GM21717 (cell line): Measurements from ENCODE around the gene LRRC8C.

Source experiments
- ATAC-seq: cut with Tn5 transposase; IDR thresholded peaks from one replicate; pipeline ENCODE4 v1.9.1; 2021; ENCODE audit warnings: mild to moderate bottlenecking, moderate library complexity; ENCODE audit not compliant: unreplicated experiment

Gene LRRC8C

GRCh38 chr1:89761338-89761737, 128.4 kb downstream of the LRRC8C start:
- no peak for ATAC-seq

DNA sequence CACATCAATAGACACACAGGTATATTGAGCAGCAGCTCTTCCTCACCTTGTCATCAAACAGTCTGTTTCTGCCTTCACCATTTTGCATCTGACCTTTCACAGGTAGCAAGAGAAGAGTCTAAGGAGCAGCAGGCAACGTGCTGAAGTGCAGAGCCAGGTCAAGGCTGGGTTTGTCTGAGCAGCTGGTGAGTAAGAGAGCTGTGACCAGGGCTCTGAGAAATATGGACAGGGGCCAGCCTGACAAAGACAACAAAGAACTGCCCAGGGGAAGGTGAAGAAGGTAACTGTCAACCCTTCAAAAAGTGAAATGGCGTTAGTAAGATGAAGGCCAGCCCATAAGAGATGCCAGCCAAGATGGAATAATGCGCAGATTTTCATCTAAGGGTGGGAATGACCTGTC, 129.0 kb downstream of the LRRC8C start:
- no peak for ATAC-seq

DNA sequence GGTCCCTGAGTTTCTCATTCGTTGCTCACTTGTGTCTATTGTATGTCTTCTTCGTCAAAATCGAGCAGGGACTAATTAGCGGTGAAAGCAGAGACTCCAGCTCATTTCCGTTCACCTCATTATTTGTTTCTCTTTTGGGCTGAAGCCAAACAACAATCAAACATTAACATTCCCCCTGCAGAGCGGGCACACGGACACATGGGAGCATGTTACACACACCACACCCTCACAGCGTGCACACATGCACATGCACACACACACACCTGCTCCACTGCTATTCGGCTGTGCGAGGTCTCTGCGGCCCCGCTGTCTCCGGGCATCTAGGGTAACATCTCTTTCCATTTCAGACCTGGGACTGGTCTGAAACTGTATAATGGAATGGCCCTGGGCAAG, 129.5 kb downstream of the LRRC8C start:
- no peak for ATAC-seq

DNA sequence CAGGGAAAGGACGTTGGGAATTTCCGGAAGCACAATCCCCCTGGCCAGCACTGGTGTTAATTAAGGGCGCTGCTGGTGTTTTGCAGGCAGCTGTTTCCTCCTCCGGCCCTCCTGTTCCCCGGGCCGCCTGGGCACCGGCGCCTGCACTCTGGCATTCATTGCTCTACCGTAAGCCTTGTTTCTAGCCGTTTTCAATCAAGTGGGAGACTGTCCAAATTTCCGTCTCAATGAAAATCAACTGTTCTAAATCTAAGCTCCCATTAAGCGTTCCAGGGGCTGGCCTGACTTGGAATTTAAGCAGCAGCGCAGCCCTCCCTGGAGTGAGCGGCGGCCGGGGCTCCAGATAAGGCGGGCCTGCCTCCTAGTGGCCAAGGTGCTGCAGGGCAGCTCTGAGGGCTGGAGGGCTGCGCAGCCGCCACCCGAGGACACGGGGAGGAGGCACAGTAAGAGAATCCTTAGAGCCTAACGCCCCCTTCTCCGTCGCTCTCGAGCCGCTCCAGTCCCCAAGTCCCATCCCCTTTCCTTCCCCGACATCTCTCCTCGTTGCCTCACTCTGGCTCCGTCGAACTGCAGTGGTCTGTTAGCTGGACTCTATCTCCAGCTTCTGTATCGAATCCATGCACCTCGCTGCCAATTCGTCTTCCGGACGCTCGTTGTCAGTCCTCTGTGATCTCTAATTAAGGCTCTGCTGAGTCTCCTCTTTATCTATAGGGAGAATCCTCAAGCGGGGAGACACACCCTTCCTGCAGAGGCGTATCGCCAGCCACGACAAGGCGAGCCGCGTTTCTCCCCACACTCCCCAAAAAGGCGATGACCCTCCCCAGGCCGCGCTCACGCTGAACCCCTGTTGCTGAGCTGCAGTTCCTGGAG, 130.1 kb downstream of the LRRC8C start:
- peak; percentile 99 for ATAC-seq

DNA sequence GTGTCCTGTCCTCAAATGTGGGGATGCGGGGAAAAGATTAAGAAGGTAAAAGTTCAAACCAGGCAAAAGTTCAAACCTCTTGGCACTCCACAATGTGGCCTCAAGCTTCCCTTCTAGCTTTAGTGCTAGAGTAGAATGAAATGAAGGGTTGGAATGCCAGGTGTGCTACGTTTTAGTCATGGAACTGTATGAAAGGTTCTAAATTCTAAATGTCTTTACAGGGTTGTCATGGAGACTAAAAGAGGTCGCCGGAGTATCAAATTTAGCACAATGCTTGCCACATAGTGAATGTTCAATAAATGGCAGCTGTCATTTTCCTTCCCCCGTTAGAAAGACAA, 130.7 kb downstream of the LRRC8C start:
- no peak for ATAC-seq

GRCh38 chr1:89765774-89766173, 132.9 kb downstream of the LRRC8C start:
- no peak for ATAC-seq

DNA sequence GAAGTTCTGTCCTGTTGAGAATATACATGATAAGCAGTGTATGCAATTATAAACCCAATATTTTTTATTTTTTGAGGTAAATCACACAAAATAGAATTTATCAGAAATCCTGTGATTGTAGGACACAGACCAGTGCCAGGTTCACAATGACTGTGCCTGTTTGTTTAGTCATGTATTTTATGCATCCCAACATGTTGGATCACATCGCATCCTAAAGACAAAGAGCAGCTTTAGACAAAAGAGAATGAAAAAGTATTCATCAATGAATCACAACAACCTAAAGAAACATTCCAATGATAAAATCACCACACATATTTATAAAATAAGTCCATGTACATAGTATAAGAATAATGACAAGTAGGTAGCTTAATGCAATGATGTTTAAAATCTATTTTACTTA, 134.7 kb downstream of the LRRC8C start:
- no peak for ATAC-seq
